ENCODE measurements around the gene PLA2G2C.
"Not testable (repeated sequence)": the region's sequence is repeated elsewhere in the genome, so short reads cannot be mapped to it uniquely, and the experiment has no call there.

The PLA2G2C gene

GRCh38 chr1:20137604-20138003 lies 48.7 kb downstream of the PLA2G2C start:
- TF ChIP-seq, protein P1, sequence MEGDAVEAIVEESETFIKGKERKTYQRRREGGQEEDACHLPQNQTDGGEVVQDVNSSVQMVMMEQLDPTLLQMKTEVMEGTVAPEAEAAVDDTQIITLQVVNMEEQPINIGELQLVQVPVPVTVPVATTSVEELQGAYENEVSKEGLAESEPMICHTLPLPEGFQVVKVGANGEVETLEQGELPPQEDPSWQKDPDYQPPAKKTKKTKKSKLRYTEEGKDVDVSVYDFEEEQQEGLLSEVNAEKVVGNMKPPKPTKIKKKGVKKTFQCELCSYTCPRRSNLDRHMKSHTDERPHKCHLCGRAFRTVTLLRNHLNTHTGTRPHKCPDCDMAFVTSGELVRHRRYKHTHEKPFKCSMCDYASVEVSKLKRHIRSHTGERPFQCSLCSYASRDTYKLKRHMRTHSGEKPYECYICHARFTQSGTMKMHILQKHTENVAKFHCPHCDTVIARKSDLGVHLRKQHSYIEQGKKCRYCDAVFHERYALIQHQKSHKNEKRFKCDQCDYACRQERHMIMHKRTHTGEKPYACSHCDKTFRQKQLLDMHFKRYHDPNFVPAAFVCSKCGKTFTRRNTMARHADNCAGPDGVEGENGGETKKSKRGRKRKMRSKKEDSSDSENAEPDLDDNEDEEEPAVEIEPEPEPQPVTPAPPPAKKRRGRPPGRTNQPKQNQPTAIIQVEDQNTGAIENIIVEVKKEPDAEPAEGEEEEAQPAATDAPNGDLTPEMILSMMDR (IDR thresholded peaks at IDR 0.05; ENCODE audit: low read depth, low read length, missing control alignments), result no peak
- no peak overlapping the region for H3K4me3 ChIP-seq (ENCODE audit: low read depth, low read length)
- no peak for DNase-seq (ENCODE audit: low read depth)

GRCh38 chr1:20137055-20137454 lies 49.3 kb downstream of the PLA2G2C start:
- DNase-seq (ENCODE audit: low read depth), result no peak
- TF ChIP-seq, protein P1 (IDR thresholded peaks at IDR 0.05; ENCODE audit: low read depth, low read length, missing control alignments), result no peak
- H3K4me3 ChIP-seq (ENCODE audit: low read depth, low read length), result no peak overlapping the region

GRCh38 chr1:20136249-20136648 lies 50.1 kb downstream of the PLA2G2C start:
- TF ChIP-seq, protein P1 (IDR thresholded peaks at IDR 0.05; ENCODE audit: low read depth, low read length, missing control alignments), result no peak
- no peak overlapping the region for H3K4me3 ChIP-seq (ENCODE audit: low read depth, low read length)
- DNase-seq (ENCODE audit: low read depth), result no peak

DNA sequence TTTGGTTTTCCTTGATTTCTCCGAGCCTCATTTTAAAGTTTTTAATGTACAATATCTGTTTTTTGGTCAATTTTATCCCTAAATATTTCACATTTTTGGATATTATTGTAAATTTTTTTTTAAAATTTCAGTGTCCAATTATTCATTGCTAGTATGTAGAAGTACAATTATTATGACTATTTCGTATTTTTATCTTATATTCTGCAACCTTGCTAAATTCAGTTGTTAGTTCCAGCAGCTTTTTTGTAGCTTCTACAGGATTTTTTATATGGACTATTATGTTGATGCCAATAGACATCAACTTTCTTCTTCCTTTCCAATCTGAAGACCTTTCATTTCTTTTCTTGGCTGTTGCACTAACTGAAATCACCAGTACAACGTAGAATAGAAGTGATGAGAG lies 51.3 kb downstream of the PLA2G2C start:
- no peak for DNase-seq (ENCODE audit: low read depth)
- TF ChIP-seq, protein P1 (IDR thresholded peaks at IDR 0.05; ENCODE audit: low read depth, low read length, missing control alignments), result no peak
- H3K4me3 ChIP-seq (ENCODE audit: low read depth, low read length), result no peak overlapping the region

DNA sequence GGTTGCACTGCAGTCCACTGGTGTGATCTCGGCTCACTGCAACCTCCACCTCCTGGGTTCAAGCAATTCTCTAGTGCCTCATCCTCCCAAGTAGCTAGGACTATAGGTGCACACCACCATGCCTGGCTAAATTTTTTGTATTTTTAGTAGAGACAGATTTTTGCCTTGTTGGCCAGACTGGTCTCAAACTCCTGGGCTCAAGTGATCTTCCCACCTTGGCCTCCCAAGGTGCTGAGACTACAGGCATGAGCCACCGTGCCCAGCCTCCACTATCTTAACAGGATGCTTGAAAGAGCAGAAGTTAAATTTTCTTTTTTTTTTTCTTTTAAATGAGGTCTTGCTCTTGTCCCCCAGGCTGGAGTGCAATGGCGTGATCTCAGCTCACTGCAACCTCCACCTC lies 55.8 kb downstream of the PLA2G2C start:
- H3K4me3 ChIP-seq (ENCODE audit: low read depth, low read length); DNase-seq (ENCODE audit: low read depth): not testable (repeated sequence)

- TF ChIP-seq, protein P1 (IDR thresholded peaks at IDR 0.05; ENCODE audit: low read depth, low read length, missing control alignments), result no peak
- H3K4me3 ChIP-seq (ENCODE audit: low read depth, low read length), result no peak overlapping the region
- DNase-seq (ENCODE audit: low read depth), result no peak
These were observed 59.4 kb downstream of the PLA2G2C start for GRCh38 chr1:20126806-20127440.

DNA sequence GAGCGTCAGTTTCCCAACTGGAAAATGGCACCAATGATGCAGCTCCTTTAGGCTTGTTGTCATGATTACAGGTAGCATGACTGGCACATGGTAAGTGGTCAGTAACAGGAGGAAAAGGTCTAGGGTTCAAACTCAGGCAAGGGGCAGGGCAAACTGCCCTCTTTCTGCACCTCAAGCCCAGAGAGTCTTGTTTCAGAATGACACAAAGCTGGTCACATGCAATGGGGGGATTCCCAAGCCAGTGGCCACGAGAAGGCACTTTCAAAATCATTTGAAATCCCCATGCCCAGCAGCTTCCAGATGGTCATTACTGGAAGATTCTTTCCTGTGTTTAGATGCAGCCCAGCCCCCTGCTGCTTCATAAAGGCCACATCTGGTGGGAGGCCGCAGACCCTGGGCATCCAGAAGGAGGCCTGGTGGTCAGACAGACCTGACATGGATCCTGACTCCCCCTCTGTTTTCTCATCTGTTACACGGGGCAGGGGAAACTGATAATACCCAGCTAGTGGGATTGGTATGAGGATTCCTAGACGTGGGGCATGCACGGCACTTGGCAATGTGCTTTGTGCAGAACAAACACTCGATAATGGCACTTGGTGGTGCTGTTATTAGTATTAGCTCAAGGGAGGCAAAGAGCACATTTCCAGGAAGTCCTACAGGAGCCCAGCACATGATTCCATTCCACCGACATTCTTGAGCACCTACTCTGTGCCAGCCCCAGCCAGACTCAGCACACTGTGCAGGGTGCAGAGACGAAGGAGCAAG lies 60.1 kb downstream of the PLA2G2C start:
- TF ChIP-seq, protein P1 (IDR thresholded peaks at IDR 0.05; ENCODE audit: low read depth, low read length, missing control alignments), result no peak
- DNase-seq (ENCODE audit: low read depth), result peak; percentile 41
- H3K4me3 ChIP-seq (ENCODE audit: low read depth, low read length), result no peak overlapping the region
